Measurements from ENCODE around the gene JMJD1C.

JMJD1C gene

DNA sequence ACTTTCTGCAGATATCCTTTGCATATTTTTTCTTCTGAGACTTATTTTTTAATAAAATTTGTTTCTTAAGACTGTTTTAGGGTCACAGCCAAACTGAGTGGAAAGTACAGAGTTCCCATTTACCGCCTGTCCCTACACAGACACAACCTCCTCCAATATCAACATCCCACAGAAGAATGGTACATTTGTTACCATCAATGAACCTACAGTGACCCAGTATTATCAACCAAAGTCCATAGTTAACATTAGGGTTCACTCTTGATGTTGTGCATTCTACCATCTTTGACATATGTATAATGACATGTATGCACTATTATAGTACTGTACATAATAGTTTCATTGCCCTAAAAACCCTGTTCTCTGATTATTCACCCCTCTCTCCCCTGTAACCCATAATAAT is 40.8 kb upstream of the JMJD1C start:
- TF ChIP-seq, protein P1, sequence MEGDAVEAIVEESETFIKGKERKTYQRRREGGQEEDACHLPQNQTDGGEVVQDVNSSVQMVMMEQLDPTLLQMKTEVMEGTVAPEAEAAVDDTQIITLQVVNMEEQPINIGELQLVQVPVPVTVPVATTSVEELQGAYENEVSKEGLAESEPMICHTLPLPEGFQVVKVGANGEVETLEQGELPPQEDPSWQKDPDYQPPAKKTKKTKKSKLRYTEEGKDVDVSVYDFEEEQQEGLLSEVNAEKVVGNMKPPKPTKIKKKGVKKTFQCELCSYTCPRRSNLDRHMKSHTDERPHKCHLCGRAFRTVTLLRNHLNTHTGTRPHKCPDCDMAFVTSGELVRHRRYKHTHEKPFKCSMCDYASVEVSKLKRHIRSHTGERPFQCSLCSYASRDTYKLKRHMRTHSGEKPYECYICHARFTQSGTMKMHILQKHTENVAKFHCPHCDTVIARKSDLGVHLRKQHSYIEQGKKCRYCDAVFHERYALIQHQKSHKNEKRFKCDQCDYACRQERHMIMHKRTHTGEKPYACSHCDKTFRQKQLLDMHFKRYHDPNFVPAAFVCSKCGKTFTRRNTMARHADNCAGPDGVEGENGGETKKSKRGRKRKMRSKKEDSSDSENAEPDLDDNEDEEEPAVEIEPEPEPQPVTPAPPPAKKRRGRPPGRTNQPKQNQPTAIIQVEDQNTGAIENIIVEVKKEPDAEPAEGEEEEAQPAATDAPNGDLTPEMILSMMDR (IDR thresholded peaks at IDR 0.05; ENCODE audit: low read length) = no peak
- TF ChIP-seq EZH2 (optimal IDR thresholded peaks at IDR 0.05; ENCODE audit: low read depth, low read length) = no peak
- no peak for TF ChIP-seq EZH2phosphoT487 (IDR thresholded peaks at IDR 0.05; ENCODE audit: low read length)
- no peaks in the 10 kb centered on the region for H3K36me3 ChIP-seq (replicated peaks; ENCODE audit: insufficient read depth, low read length)
- no peak for DNase-seq
- H2AFZ ChIP-seq (ENCODE audit: low read length) = no peak overlapping the region
- H4K20me1 ChIP-seq (ENCODE audit: insufficient read depth, low read length) = peaks cover 4% of the 10 kb centered on the region; the same call in 1 of the 2 replicates
- H3K9me3 ChIP-seq (replicated peaks; ENCODE audit: insufficient read depth, low read length) = no peaks in the 10 kb centered on the region
- no peak overlapping the region for H3K4me2 ChIP-seq (ENCODE audit: low read depth, low read length)
- peaks cover 95% of the 10 kb centered on the region for H3K79me2 ChIP-seq (ENCODE audit: low read length)
- H3K9ac ChIP-seq (ENCODE audit: low read length) = no peak overlapping the region
- no peak overlapping the region for H3K27ac ChIP-seq (ENCODE audit: low read length)
- H3K27me3 ChIP-seq (replicated peaks; ENCODE audit: insufficient read depth, low read length) = no peaks in the 10 kb centered on the region
- no peaks in the 10 kb centered on the region for H3K4me1 ChIP-seq (ENCODE audit: low read length)
- no peaks in the 10 kb centered on the region for H3F3A ChIP-seq (ENCODE audit: insufficient read depth, low read length)
- H3K4me3 ChIP-seq (ENCODE audit: low read length) = no peak overlapping the region
- H3K9me2 ChIP-seq (replicated peaks; ENCODE audit: insufficient read depth, low read length) = no peaks in the 10 kb centered on the region

DNA sequence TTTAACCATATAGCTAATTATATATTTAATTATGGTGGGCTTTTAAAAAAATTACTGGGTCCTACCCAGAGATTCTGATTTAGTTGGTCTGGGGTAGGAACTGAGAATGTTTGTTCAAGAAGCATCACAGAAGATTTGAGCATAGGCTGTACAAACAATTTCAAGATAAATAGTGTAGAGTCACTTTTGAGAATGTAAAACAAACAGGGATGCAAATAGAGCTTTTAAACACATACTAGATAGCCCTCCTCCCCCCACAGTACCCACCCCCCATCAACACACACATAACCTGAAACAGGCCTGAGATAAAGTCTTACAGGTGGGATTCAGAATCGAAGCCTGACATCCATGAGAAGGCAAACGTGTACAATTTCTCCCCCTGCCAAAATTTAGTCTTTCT is 39.8 kb upstream of the JMJD1C start:
- peaks cover 93% of the 10 kb centered on the region for H3K79me2 ChIP-seq (ENCODE audit: low read length)

DNA sequence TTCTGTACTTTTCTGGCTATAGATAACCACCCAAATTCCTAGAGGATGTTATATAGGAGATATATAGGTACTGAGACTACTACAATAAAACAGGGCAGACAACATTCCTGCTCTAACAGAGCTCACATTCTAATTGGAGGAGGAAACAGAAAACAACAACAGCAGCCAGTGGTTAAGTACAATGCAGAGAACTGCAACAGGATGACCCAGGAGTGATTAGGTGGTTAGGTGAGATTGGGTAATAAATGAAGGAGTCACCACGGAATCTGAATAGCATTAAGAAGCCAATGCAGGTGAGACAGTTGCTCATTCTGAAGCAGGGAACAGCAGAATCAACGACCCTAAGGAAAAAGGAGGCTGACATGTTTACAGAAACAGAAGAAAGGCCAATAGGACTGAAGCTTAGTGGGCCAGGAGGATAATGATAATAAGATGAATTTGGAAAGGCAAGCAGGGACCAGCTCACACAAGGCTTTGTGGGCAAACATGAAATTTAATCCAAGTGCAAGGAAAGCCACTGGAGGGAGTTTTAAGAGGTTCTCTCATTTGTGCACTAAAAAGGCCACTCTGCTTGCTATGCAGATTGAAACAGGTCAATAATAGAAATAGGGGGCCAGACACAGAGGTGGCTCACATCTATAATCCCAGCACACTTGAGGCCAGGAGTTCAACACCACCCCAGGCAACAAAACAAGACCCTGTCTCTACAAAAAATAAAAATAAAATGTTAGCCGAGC is 38.5 kb upstream of the JMJD1C start:
- Histone ChIP-seq H3K9ac (ENCODE audit: low read length) (no peak overlapping the region), H4K20me1 (ENCODE audit: insufficient read depth, low read length) (peaks cover 4% of the 10 kb centered on the region; the same call in 1 of the 2 replicates), H3F3A (ENCODE audit: insufficient read depth, low read length) (no peaks in the 10 kb centered on the region), H3K79me2 (ENCODE audit: low read length) (peaks cover 92% of the 10 kb centered on the region), H3K9me2 (replicated peaks; ENCODE audit: insufficient read depth, low read length) (no peaks in the 10 kb centered on the region), H3K27ac (ENCODE audit: low read length) (no peak overlapping the region), H3K4me2 (ENCODE audit: low read depth, low read length) (no peak overlapping the region), H3K36me3 (replicated peaks; ENCODE audit: insufficient read depth, low read length) (no peaks in the 10 kb centered on the region), H3K4me1 (ENCODE audit: low read length) (no peaks in the 10 kb centered on the region), H2AFZ (ENCODE audit: low read length) (no peak overlapping the region), H3K9me3 (replicated peaks; ENCODE audit: insufficient read depth, low read length) (no peaks in the 10 kb centered on the region), H3K4me3 (ENCODE audit: low read length) (no peak overlapping the region), H3K27me3 (replicated peaks; ENCODE audit: insufficient read depth, low read length) (no peaks in the 10 kb centered on the region)
- TF ChIP-seq, protein P1 (IDR thresholded peaks at IDR 0.05; ENCODE audit: low read length) = no peak
- no peak for TF ChIP-seq EZH2phosphoT487 (IDR thresholded peaks at IDR 0.05; ENCODE audit: low read length)
- TF ChIP-seq EZH2 (optimal IDR thresholded peaks at IDR 0.05; ENCODE audit: low read depth, low read length) = no peak
- DNase-seq = no peak

More for the DNA sequence above, 39.8 kb upstream of the JMJD1C start:
- Histone ChIP-seq H3K27ac (ENCODE audit: low read length) (no peak overlapping the region), H3K4me3 (ENCODE audit: low read length) (no peak overlapping the region), H3K27me3 (replicated peaks; ENCODE audit: insufficient read depth, low read length) (no peaks in the 10 kb centered on the region), H2AFZ (ENCODE audit: low read length) (no peak overlapping the region), H3K9me2 (replicated peaks; ENCODE audit: insufficient read depth, low read length) (no peaks in the 10 kb centered on the region), H3K9me3 (replicated peaks; ENCODE audit: insufficient read depth, low read length) (no peaks in the 10 kb centered on the region), H3K4me2 (ENCODE audit: low read depth, low read length) (no peak overlapping the region), H3K9ac (ENCODE audit: low read length) (no peak overlapping the region), H3F3A (ENCODE audit: insufficient read depth, low read length) (no peaks in the 10 kb centered on the region), H3K36me3 (replicated peaks; ENCODE audit: insufficient read depth, low read length) (no peaks in the 10 kb centered on the region), H3K4me1 (ENCODE audit: low read length) (no peaks in the 10 kb centered on the region), H4K20me1 (ENCODE audit: insufficient read depth, low read length) (peaks cover 4% of the 10 kb centered on the region; the same call in 1 of the 2 replicates)
- no peak for TF ChIP-seq EZH2phosphoT487 (IDR thresholded peaks at IDR 0.05; ENCODE audit: low read length)
- no peak for TF ChIP-seq EZH2 (optimal IDR thresholded peaks at IDR 0.05; ENCODE audit: low read depth, low read length)
- TF ChIP-seq, protein P1 (IDR thresholded peaks at IDR 0.05; ENCODE audit: low read length) = no peak
- DNase-seq = no peak

Measured in MM.1S (cell line).